NCI-H187 (cell line): ENCODE data around the gene FLG.
"Not testable (repeated sequence)": the region's sequence is repeated elsewhere in the genome, so short reads cannot be mapped to it uniquely, and the experiment has no call there.

ENCODE experiments used
- DNase-seq, 2 experiments: peaks; one replicate each; lab custom pipeline; 2025; lab: John Stamatoyannopoulos, UW

The FLG gene

DNA sequence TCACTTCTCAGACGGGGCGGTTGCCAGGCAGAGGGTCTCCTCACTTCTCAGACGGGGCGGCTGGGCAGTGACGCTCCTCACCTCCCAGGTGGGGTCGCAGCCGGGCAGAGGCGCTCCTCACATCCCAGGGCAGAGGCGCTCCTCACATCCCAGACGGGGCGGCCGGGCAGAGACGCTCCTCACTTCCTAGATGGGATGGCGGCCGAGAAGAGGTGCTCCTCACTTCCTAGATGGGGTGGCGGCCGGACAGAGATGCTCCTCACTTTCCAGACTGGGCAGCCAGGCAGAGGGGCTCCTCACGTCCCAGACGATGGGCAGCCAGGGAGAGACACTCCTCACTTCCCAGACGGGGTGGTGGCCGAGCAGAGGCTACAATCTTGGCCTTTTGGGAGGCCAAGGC is 68.6 kb downstream of the FLG start:
- DNase-seq, result not testable (repeated sequence)
